ENCODE results near the gene YARS1.
"Not testable (repeated sequence)": the region's sequence is repeated elsewhere in the genome, so short reads cannot be mapped to it uniquely, and the experiment has no call there.

The YARS1 gene

DNA sequence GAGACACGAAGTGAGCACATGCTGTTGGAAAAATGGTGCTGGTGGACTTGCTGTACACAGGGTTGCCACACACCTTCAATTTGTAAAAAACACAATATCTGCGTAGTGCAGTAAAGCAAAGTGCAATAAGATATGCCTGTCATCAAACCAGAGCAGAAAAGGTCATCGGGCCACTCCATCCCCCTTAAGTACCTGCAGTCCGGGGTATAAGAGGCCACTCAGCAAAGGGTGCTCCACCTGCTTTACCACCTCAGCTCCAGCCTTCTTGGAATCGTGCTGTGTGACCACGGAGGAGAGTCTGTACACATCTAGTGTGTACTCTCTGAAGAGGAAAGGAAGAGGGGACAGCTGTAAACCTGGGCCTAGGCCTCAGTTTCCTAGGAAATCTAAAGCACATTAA is 10.9 kb downstream of the YARS1 start:
- ATAC-seq: no peak
- TF ChIP-seq ZFP3 (CRISPR knock-in tag; IDR thresholded peaks at IDR 0.05) (no peak), ESRRG (CRISPR knock-in tag; IDR thresholded peaks at IDR 0.05) (no peak), ZC3H10 (CRISPR knock-in tag; IDR thresholded peaks at IDR 0.05) (no peak), TOX (CRISPR knock-in tag; IDR thresholded peaks at IDR 0.05; ENCODE audit: borderline replicate concordance) (no peak), SNAI2 (CRISPR knock-in tag; IDR thresholded peaks at IDR 0.05) (no peak), BACH2 (CRISPR knock-in tag; IDR thresholded peaks at IDR 0.05; ENCODE audit: borderline replicate concordance) (no peak), ISL1 (CRISPR knock-in tag; IDR thresholded peaks at IDR 0.05) (no peak), ZNF70 (CRISPR knock-in tag; IDR thresholded peaks at IDR 0.05) (no peak)
- TF ChIP-seq, protein P1, sequence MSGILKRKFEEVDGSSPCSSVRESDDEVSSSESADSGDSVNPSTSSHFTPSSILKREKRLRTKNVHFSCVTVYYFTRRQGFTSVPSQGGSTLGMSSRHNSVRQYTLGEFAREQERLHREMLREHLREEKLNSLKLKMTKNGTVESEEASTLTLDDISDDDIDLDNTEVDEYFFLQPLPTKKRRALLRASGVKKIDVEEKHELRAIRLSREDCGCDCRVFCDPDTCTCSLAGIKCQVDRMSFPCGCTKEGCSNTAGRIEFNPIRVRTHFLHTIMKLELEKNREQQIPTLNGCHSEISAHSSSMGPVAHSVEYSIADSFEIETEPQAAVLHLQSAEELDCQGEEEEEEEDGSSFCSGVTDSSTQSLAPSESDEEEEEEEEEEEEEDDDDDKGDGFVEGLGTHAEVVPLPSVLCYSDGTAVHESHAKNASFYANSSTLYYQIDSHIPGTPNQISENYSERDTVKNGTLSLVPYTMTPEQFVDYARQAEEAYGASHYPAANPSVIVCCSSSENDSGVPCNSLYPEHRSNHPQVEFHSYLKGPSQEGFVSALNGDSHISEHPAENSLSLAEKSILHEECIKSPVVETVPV (CRISPR knock-in tag; IDR thresholded peaks at IDR 0.05): no peak
- TF ChIP-seq, protein P2, sequence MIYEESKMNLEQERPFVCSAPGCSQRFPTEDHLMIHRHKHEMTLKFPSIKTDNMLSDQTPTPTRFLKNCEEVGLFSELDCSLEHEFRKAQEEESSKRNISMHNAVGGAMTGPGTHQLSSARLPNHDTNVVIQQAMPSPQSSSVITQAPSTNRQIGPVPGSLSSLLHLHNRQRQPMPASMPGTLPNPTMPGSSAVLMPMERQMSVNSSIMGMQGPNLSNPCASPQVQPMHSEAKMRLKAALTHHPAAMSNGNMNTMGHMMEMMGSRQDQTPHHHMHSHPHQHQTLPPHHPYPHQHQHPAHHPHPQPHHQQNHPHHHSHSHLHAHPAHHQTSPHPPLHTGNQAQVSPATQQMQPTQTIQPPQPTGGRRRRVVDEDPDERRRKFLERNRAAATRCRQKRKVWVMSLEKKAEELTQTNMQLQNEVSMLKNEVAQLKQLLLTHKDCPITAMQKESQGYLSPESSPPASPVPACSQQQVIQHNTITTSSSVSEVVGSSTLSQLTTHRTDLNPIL (CRISPR knock-in tag; IDR thresholded peaks at IDR 0.05; ENCODE audit: low read depth): no peak

DNA sequence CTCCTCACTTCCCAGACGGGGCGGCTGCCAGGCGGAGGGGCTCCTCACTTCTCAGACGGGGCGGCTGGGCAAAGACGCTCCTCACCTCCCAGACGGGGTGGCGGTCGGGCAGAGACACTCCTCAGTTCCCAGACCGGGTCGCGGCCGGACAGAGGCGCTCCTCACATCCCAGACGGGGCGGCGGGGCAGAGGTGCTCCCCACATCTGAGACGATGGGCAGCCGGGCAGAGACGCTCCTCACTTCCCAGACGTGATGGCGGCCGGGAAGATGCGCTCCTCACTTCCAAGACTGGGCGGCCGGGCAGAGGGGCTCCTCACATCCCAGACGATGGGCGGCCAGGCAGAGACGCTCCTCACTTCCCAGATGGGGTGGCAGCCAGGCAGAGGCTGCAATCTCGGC is 12.7 kb downstream of the YARS1 start:
- not testable (repeated sequence) for ATAC-seq

DNA sequence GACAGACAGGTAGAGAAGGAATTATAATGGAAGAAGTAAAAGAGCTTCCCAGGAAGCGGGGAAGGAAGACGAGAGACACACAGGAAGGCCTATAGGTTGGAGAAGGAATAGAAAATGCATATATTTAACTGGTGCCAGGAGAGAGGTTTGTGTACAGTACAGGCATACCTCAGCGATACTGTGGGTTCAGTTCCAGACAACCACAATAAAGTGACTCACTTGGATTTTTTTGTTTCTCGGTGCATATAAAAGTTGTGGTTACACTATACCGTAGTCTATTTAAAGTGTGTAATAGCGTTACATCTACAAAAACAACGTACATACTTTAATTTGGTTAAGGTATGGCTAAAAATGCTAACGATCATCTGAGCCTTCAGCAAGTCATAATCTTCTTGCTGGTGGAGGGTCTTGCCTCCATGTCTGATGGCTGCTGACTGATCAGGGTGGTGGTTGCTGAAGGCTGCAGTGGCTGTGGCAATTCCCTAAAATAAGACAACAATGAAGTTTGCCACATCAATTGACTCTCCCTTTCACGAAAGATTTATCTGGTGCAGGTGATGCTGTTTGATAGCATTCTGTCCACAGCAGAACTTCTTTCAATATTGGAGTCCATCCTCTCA is 16.0 kb downstream of the YARS1 start:
- ATAC-seq: no peak
- no peak for TF ChIP-seq ZNF565 (CRISPR knock-in tag; conservative IDR thresholded peaks at IDR 0.05; ENCODE audit: low read depth)
- TF ChIP-seq, protein P3, sequence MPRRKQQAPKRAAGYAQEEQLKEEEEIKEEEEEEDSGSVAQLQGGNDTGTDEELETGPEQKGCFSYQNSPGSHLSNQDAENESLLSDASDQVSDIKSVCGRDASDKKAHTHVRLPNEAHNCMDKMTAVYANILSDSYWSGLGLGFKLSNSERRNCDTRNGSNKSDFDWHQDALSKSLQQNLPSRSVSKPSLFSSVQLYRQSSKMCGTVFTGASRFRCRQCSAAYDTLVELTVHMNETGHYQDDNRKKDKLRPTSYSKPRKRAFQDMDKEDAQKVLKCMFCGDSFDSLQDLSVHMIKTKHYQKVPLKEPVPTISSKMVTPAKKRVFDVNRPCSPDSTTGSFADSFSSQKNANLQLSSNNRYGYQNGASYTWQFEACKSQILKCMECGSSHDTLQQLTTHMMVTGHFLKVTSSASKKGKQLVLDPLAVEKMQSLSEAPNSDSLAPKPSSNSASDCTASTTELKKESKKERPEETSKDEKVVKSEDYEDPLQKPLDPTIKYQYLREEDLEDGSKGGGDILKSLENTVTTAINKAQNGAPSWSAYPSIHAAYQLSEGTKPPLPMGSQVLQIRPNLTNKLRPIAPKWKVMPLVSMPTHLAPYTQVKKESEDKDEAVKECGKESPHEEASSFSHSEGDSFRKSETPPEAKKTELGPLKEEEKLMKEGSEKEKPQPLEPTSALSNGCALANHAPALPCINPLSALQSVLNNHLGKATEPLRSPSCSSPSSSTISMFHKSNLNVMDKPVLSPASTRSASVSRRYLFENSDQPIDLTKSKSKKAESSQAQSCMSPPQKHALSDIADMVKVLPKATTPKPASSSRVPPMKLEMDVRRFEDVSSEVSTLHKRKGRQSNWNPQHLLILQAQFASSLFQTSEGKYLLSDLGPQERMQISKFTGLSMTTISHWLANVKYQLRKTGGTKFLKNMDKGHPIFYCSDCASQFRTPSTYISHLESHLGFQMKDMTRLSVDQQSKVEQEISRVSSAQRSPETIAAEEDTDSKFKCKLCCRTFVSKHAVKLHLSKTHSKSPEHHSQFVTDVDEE (CRISPR knock-in tag; IDR thresholded peaks at IDR 0.05): no peak
- TF ChIP-seq, protein P2 (CRISPR knock-in tag; IDR thresholded peaks at IDR 0.05; ENCODE audit: low read depth): no peak
- TF ChIP-seq SNAI2 (CRISPR knock-in tag; IDR thresholded peaks at IDR 0.05): no peak
- no peak for TF ChIP-seq ISL1 (CRISPR knock-in tag; IDR thresholded peaks at IDR 0.05)
- TF ChIP-seq ZNF70 (CRISPR knock-in tag; IDR thresholded peaks at IDR 0.05): no peak
- no peak for TF ChIP-seq OSR1 (CRISPR knock-in tag; IDR thresholded peaks at IDR 0.05)
- no peak for TF ChIP-seq BACH2 (CRISPR knock-in tag; IDR thresholded peaks at IDR 0.05; ENCODE audit: borderline replicate concordance)
- TF ChIP-seq, protein P4, sequence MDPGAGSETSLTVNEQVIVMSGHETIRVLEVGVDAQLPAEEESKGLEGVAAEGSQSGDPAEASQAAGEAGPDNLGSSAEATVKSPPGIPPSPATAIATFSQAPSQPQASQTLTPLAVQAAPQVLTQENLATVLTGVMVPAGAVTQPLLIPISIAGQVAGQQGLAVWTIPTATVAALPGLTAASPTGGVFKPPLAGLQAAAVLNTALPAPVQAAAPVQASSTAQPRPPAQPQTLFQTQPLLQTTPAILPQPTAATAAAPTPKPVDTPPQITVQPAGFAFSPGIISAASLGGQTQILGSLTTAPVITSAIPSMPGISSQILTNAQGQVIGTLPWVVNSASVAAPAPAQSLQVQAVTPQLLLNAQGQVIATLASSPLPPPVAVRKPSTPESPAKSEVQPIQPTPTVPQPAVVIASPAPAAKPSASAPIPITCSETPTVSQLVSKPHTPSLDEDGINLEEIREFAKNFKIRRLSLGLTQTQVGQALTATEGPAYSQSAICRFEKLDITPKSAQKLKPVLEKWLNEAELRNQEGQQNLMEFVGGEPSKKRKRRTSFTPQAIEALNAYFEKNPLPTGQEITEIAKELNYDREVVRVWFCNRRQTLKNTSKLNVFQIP (CRISPR knock-in tag; IDR thresholded peaks at IDR 0.05; ENCODE audit: borderline replicate concordance, low read depth): no peak
- no peak for TF ChIP-seq ZFP30 (CRISPR knock-in tag; IDR thresholded peaks at IDR 0.05)
- TF ChIP-seq, protein P1 (CRISPR knock-in tag; IDR thresholded peaks at IDR 0.05): no peak

DNA sequence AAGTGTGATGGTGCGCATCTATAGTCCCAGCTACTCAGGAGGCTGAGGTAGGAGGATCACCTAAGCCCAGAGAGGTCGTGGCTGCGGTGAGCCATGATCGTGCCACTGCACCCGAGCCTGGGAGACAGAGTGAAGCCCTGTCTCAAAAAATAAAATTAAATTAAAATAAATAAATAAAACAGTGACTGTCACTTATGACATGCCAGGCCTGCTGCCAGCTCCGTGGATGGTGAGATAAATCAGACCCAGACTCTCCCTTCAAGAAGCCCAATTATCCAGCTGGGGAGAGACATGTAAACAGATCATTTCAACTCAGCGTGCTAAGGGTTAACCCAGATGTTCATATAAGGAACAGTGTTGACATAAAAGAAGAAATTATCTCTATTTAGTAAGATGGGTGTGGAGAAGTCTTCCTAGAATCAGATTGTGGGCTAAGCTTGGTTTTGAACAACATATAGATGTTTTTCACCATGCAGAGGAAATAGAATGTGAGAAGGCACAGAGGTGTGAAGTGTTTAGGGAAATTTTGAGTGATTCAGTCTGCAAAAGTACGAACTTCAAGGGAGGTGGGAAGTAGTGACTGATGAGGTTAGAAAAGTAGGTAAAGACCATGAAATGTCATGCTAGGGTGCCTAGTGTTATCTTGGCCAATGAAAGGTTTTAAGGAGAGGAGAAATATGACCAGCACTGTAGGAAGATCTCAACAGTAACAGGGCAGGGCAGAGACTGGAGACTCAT is 18.3 kb downstream of the YARS1 start:
- ATAC-seq: no peak
- no peak for TF ChIP-seq ZNF70 (CRISPR knock-in tag; IDR thresholded peaks at IDR 0.05)
- no peak for TF ChIP-seq SNAI2 (CRISPR knock-in tag; IDR thresholded peaks at IDR 0.05)
- no peak for TF ChIP-seq ARNTL (CRISPR knock-in tag; IDR thresholded peaks at IDR 0.05; ENCODE audit: borderline replicate concordance, low read depth)
- no peak for TF ChIP-seq PPARA (CRISPR knock-in tag; IDR thresholded peaks at IDR 0.05; ENCODE audit: borderline replicate concordance)
- TF ChIP-seq ZC3H10 (CRISPR knock-in tag; IDR thresholded peaks at IDR 0.05): no peak
- no peak for TF ChIP-seq ZNF8 (CRISPR knock-in tag; IDR thresholded peaks at IDR 0.05)
- TF ChIP-seq CSDC2 (CRISPR knock-in tag; IDR thresholded peaks at IDR 0.05): no peak
- TF ChIP-seq GLIS3 (CRISPR knock-in tag; IDR thresholded peaks at IDR 0.05): no peak
- TF ChIP-seq, protein P5, sequence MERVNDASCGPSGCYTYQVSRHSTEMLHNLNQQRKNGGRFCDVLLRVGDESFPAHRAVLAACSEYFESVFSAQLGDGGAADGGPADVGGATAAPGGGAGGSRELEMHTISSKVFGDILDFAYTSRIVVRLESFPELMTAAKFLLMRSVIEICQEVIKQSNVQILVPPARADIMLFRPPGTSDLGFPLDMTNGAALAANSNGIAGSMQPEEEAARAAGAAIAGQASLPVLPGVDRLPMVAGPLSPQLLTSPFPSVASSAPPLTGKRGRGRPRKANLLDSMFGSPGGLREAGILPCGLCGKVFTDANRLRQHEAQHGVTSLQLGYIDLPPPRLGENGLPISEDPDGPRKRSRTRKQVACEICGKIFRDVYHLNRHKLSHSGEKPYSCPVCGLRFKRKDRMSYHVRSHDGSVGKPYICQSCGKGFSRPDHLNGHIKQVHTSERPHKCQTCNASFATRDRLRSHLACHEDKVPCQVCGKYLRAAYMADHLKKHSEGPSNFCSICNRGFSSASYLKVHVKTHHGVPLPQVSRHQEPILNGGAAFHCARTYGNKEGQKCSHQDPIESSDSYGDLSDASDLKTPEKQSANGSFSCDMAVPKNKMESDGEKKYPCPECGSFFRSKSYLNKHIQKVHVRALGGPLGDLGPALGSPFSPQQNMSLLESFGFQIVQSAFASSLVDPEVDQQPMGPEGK (CRISPR knock-in tag; IDR thresholded peaks at IDR 0.05; ENCODE audit: borderline replicate concordance): no peak

All from SK-N-SH treated with all-trans-retinoic acid at 6 μM for 48 hours (cell line).